IMR-90 (cell line): ENCODE results near the gene PGC. TPM values are rescaled to one million over a fixed set of nuclear protein-coding genes. Genes with fewer than 3 reads are reported as not detected.

Experiments used
- ATAC-seq: fragments of 200-7000 bp; cut with Tn5 transposase; 2 replicates; pipeline ENCODE4 v1.9.1; 2020; ENCODE audit warnings: low read depth, mild to moderate bottlenecking, moderate library complexity
- BruUV-seq: library from RNA; stranded (reverse); fragments of 400-500 nt; replicated peaks from 2 replicates; lab custom pipeline; 2021; lab: Mats Ljungman, UMichigan
- CTCF ChIA-PET: fragments of 300-600 bp; formaldehyde crosslinking; extraction: SDS; loops from one replicate; lab custom pipeline; 2021; ENCODE audit warnings: antibody characterized with exemption; lab: Yijun Ruan, JAX
- POLR2A ChIA-PET: fragments of 300-600 bp; sonication (Branson Sonifier 250); formaldehyde crosslinking; loops from one replicate; lab custom pipeline; 2022; ENCODE audit warnings: antibody characterized with exemption; ENCODE audit not compliant: unreplicated experiment; lab: Charles Lee
- DNase-seq: peaks from one replicate; pipeline ENCODE4 v3.0.0; 2013
- H2AFZ ChIP-seq: replicated peaks from 2 replicates; pipeline ENCODE3; 2013; ENCODE audit warnings: low read length, mild to moderate bottlenecking; ENCODE audit not compliant: poor library complexity
- H2AK5ac ChIP-seq: 2 replicates; pipeline ENCODE4 v1.6.1; 2013; ENCODE audit warnings: low read depth, low read length, inconsistent platforms
- H2AK9ac ChIP-seq: replicated peaks from 2 replicates; pipeline ENCODE3; 2013; ENCODE audit warnings: mild to moderate bottlenecking, low read depth, low read length, moderate library complexity; ENCODE audit not compliant: poor library complexity
- H2BK120ac ChIP-seq: 2 replicates; pipeline ENCODE4 v1.6.1; 2013; ENCODE audit warnings: low read depth, low read length, inconsistent platforms
- H2BK15ac ChIP-seq: 3 replicates; pipeline ENCODE4 v1.6.1; 2013; ENCODE audit warnings: low read depth, low read length, inconsistent platforms
- H2BK20ac ChIP-seq: 2 replicates; pipeline ENCODE4 v1.6.1; 2013; ENCODE audit warnings: low read depth, mild to moderate bottlenecking, inconsistent platforms, low read length, moderate library complexity
- H2BK5ac ChIP-seq: 2 replicates; pipeline ENCODE4 v1.6.1; 2013; ENCODE audit warnings: mild to moderate bottlenecking, low read depth, low read length, inconsistent platforms; ENCODE audit not compliant: poor library complexity, severe bottlenecking
- H3K14ac ChIP-seq: replicated peaks from 2 replicates; pipeline ENCODE4 v1.6.1; 2013; ENCODE audit warnings: low read depth, low read length, inconsistent platforms
- H3K18ac ChIP-seq: 2 replicates; pipeline ENCODE4 v1.6.1; 2013; ENCODE audit warnings: low read depth, low read length, control low read depth
- H3K23ac ChIP-seq: 2 replicates; pipeline ENCODE4 v1.6.1; 2013; ENCODE audit warnings: low read depth, low read length, inconsistent platforms
- H3K27ac ChIP-seq: 2 replicates; pipeline ENCODE4 v1.5.1; 2013; ENCODE audit warnings: mild to moderate bottlenecking, control low read depth, low read length; ENCODE audit not compliant: insufficient read depth
- H3K27me3 ChIP-seq: 2 replicates; pipeline ENCODE4 v1.6.1; 2013; ENCODE audit warnings: low read length; ENCODE audit not compliant: control insufficient read depth, insufficient read depth
- H3K36me3 ChIP-seq: 2 replicates; pipeline ENCODE4 v1.6.1; 2013; ENCODE audit warnings: low read length, mixed read lengths; ENCODE audit not compliant: control insufficient read depth, insufficient read depth
- H3K4ac ChIP-seq: 2 replicates; pipeline ENCODE4 v1.6.1; 2013; ENCODE audit warnings: low read depth, low read length, inconsistent platforms
- H3K4me1 ChIP-seq: 2 replicates; pipeline ENCODE4 v1.6.1; 2013; ENCODE audit warnings: low read length, mixed read lengths; ENCODE audit not compliant: control insufficient read depth, insufficient read depth
- H3K4me2 ChIP-seq: 2 replicates; pipeline ENCODE4 v1.6.1; 2013; ENCODE audit warnings: low read depth, mild to moderate bottlenecking, control low read depth, low read length, moderate library complexity
- H3K4me3 ChIP-seq: 2 replicates; pipeline ENCODE4 v1.5.1; 2013; ENCODE audit warnings: low read depth, mild to moderate bottlenecking, control low read depth, low read length, moderate library complexity; ENCODE audit not compliant: insufficient read depth
- H3K56ac ChIP-seq: 2 replicates; pipeline ENCODE4 v1.6.1; 2013; ENCODE audit warnings: low read length, inconsistent platforms; ENCODE audit not compliant: insufficient read depth; ENCODE audit errors: extremely low read depth
- H3K79me1 ChIP-seq, 2 experiments: 2 replicates each; pipeline ENCODE4 v1.6.1; 2013; ENCODE audit warnings: low read length in 2 of 2, inconsistent platforms in 1 of 2, low read depth in 1 of 2
- H3K9ac ChIP-seq: 2 replicates; pipeline ENCODE4 v1.6.1; 2013; ENCODE audit warnings: low read depth, low read length, control low read depth
- H3K9me1 ChIP-seq: 2 replicates; pipeline ENCODE4 v1.6.1; 2013; ENCODE audit warnings: low read length, inconsistent platforms; ENCODE audit not compliant: insufficient read depth
- H3K9me3 ChIP-seq: 2 replicates; pipeline ENCODE4 v1.6.1; 2013; ENCODE audit warnings: low read length; ENCODE audit not compliant: control insufficient read depth, insufficient read depth
- H4K20me1 ChIP-seq: 2 replicates; pipeline ENCODE4 v1.6.1; 2013; ENCODE audit warnings: low read length, inconsistent platforms; ENCODE audit not compliant: insufficient read depth
- H4K5ac ChIP-seq: 2 replicates; pipeline ENCODE4 v1.6.1; 2013; ENCODE audit warnings: mild to moderate bottlenecking, low read depth, low read length, control low read depth
- H4K8ac ChIP-seq, 2 experiments: 2 replicates each; pipeline ENCODE4 v1.6.1; 2013; ENCODE audit warnings: low read depth in 2 of 2, low read length in 2 of 2, control low read depth in 1 of 2, inconsistent platforms in 1 of 2
- H4K91ac ChIP-seq: 2 replicates; pipeline ENCODE4 v1.6.1; 2013; ENCODE audit warnings: low read depth, low read length, inconsistent platforms; ENCODE audit not compliant: insufficient read depth
- BHLHE40 ChIP-seq: fragments of 150-350 bp; IDR thresholded peaks from 2 replicates; pipeline ENCODE4 v1.6.1; 2016; ENCODE audit warnings: mild to moderate bottlenecking, low read depth, low read length
- CEBPB ChIP-seq: IDR thresholded peaks from 2 replicates; pipeline ENCODE4 v1.6.1; 2012; ENCODE audit warnings: low read depth, low read length, improper control_type of control experiment
- CHD1 ChIP-seq: IDR thresholded peaks from 2 replicates; pipeline ENCODE4 v1.6.1; 2012; ENCODE audit warnings: low read depth, low read length, improper control_type of control experiment
- FOS ChIP-seq: fragments of 150-350 bp; IDR thresholded peaks from 2 replicates; pipeline ENCODE4 v1.6.1; 2016; ENCODE audit warnings: low read depth, low read length
- MAFK ChIP-seq: IDR thresholded peaks from 2 replicates; pipeline ENCODE4 v1.6.1; 2012; ENCODE audit warnings: low read depth, low read length, improper control_type of control experiment
- MAZ ChIP-seq: IDR thresholded peaks from 2 replicates; pipeline ENCODE4 v1.6.1; 2012; ENCODE audit warnings: low read depth, mild to moderate bottlenecking, low read length, improper control_type of control experiment, moderate library complexity, borderline replicate concordance
- MXI1 ChIP-seq: IDR thresholded peaks from 2 replicates; pipeline ENCODE4 v1.6.1; 2012; ENCODE audit warnings: low read depth, mild to moderate bottlenecking, low read length, moderate library complexity, borderline replicate concordance
- NFE2L2 ChIP-seq: fragments of 150-350 bp; IDR thresholded peaks from 2 replicates; pipeline ENCODE4 v1.6.1; 2016; ENCODE audit warnings: low read depth, mild to moderate bottlenecking, low read length
- RAD21 ChIP-seq: IDR thresholded peaks from 2 replicates; pipeline ENCODE4 v1.6.1; 2012; ENCODE audit warnings: low read length, improper control_type of control experiment
- RCOR1 ChIP-seq: IDR thresholded peaks from 2 replicates; pipeline ENCODE4 v1.6.1; 2012; ENCODE audit warnings: mild to moderate bottlenecking, low read length, improper control_type of control experiment; ENCODE audit not compliant: insufficient replicate concordance
- RFX5 ChIP-seq: IDR thresholded peaks from 2 replicates; pipeline ENCODE4 v1.8.0; 2012; ENCODE audit warnings: low read depth, mild to moderate bottlenecking, low read length, moderate library complexity
- SMC3 ChIP-seq: fragments of 150-350 bp; IDR thresholded peaks from 2 replicates; pipeline ENCODE4 v1.6.1; 2016; ENCODE audit warnings: low read depth, mild to moderate bottlenecking, antibody characterized with exemption, low read length, moderate library complexity
- WGBS, 2 experiments: methylation state at CpG; one replicate each; pipeline versions ENCODE4 v1.1.5 to v1.1.7; 2013; ENCODE audit warnings: missing lambda C conversion rate in 2 of 2; ENCODE audit not compliant: insufficient read length in 1 of 2; ENCODE audit errors: extremely low coverage in 2 of 2; 5-methylcytosine and 5-hydroxymethylcytosine counted together
- dilution Hi-C: fragments of 300-500 bp; cut with HindIII; formaldehyde crosslinking; loops from one replicate; pipeline ENCODE4 v1.14.3; 2018; ENCODE audit warnings: low sequenced_read_pairs; ENCODE audit not compliant: unreplicated experiment
- in situ Hi-C: fragments of 300-500 bp; cut with MboI; formaldehyde crosslinking; loops from 3 replicates; pipeline ENCODE4 v1.14.3; 2019; ENCODE audit warnings: low sequenced_read_pairs, inconsistent platforms, mixed read lengths
- intact Hi-C: fragments of 100-400 bp; cut with micrococcal nuclease; formaldehyde crosslinking; loops from 2 replicates; pipeline ENCODE4 v1.10.0; 2022
- polyA plus RNA-seq, 3 experiments: library from polyadenylated mRNA; depleted of rRNA; stranded (reverse); fragments of >200 nt; gene quantifications; 2 replicates each; pipeline ENCODE4 v1.2.3, GENCODE V29; 2012; ENCODE audit warnings: low replicate concordance in 1 of 3
- total RNA-seq: library from RNA; depleted of rRNA; stranded (reverse); fragments of >200 nt; gene quantifications from 2 replicates; pipeline ENCODE4 v1.2.3, GENCODE V29; 2012
- TF ChIP-seq, protein P1 (sequence below): fragments of 150-350 bp; IDR thresholded peaks from 2 replicates; pipeline ENCODE4 v1.6.1; 2017; ENCODE audit warnings: mild to moderate bottlenecking, antibody characterized with exemption, low read length, low read depth
- TF ChIP-seq, protein P2 (sequence below): conservative IDR thresholded peaks from 2 replicates; pipeline ENCODE4 v1.5.1; 2012; ENCODE audit warnings: mild to moderate bottlenecking, low read depth, low read length, improper control_type of control experiment
- TF ChIP-seq, protein P3 (sequence below): fragments of 150-350 bp; IDR thresholded peaks from 2 replicates; pipeline ENCODE4 v1.6.1; 2016; ENCODE audit warnings: low read depth, mild to moderate bottlenecking, low read length, moderate library complexity, borderline replicate concordance

Gene PGC
- total and polyA plus RNA-seq, 2 of the 4 experiments (the other 2 are of a cell fraction): not detected

GRCh38 chr6:41688256-41688965, 58.8 kb downstream of the PGC start:
- H3K27me3 ChIP-seq: no peaks in the 10 kb centered on the region
- H3K36me3 ChIP-seq: no peaks in the 10 kb centered on the region
- no peak overlapping the region; the same call in 1 of the 2 replicates for H3K14ac ChIP-seq
- H2AK9ac ChIP-seq: peak overlapping the region; percentile 85
- no peaks in the 10 kb centered on the region for H3K79me1 ChIP-seq
- H2BK120ac ChIP-seq: no peak overlapping the region
- intact Hi-C loops (no loop called here), in situ Hi-C loops (no loop called here), dilution Hi-C loops (no loop called here)
- no peak overlapping the region for H2AFZ ChIP-seq
- H4K5ac ChIP-seq: no peak overlapping the region
- H3K4me3 ChIP-seq: no peak overlapping the region
- H4K20me1 ChIP-seq: no peaks in the 10 kb centered on the region
- H3K27ac ChIP-seq: no peak overlapping the region
- ChIA-PET CTCF (interaction anchor here (1.2 to 1.6 kb wide), 2 partner anchors 31 to 107 kb away, joined by 3 to 5 read pairs; no protein-coding TSS in a partner anchor), POLR2A (no interaction called here)
- no peak for DNase-seq
- H3K9me3 ChIP-seq: no peaks in the 10 kb centered on the region
- no peak overlapping the region for H4K8ac ChIP-seq
- no peak overlapping the region for H2BK15ac ChIP-seq
- H2AK5ac ChIP-seq: no peak overlapping the region
- no peak overlapping the region for H3K4ac ChIP-seq
- H4K91ac ChIP-seq: no peak overlapping the region
- WGBS, 2 experiments: 60% methylated on average over 1 of the region's 5 CpGs; no CpG with 5 or more reads in 1 of the 2 experiments
- H3K4me1 ChIP-seq: peaks cover 5% of the 10 kb centered on the region; the same call in 1 of the 2 replicates
- no TSS peak for BruUV-seq
- no peak overlapping the region for H3K56ac ChIP-seq
- 0 out of 2 replicates have a peak, but pooled peaks cover 2% of the 10 kb centered on the region for H3K9me1 ChIP-seq
- H3K9ac ChIP-seq: no peak overlapping the region
- no peak overlapping the region for H3K18ac ChIP-seq
- no peak overlapping the region for H2BK5ac ChIP-seq
- H3K23ac ChIP-seq: no peak overlapping the region
- no peak overlapping the region for H3K4me2 ChIP-seq
- no peak overlapping the region for H2BK20ac ChIP-seq
- peak; percentile 13; the same call in 1 of the 2 replicates for ATAC-seq
- TF ChIP-seq, protein P1, sequence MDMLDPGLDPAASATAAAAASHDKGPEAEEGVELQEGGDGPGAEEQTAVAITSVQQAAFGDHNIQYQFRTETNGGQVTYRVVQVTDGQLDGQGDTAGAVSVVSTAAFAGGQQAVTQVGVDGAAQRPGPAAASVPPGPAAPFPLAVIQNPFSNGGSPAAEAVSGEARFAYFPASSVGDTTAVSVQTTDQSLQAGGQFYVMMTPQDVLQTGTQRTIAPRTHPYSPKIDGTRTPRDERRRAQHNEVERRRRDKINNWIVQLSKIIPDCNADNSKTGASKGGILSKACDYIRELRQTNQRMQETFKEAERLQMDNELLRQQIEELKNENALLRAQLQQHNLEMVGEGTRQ: no peak
- TF ChIP-seq NFE2L2: no peak
- no peak for TF ChIP-seq CHD1
- TF ChIP-seq RFX5: no peak
- no peak for TF ChIP-seq MXI1
- TF ChIP-seq, protein P2, sequence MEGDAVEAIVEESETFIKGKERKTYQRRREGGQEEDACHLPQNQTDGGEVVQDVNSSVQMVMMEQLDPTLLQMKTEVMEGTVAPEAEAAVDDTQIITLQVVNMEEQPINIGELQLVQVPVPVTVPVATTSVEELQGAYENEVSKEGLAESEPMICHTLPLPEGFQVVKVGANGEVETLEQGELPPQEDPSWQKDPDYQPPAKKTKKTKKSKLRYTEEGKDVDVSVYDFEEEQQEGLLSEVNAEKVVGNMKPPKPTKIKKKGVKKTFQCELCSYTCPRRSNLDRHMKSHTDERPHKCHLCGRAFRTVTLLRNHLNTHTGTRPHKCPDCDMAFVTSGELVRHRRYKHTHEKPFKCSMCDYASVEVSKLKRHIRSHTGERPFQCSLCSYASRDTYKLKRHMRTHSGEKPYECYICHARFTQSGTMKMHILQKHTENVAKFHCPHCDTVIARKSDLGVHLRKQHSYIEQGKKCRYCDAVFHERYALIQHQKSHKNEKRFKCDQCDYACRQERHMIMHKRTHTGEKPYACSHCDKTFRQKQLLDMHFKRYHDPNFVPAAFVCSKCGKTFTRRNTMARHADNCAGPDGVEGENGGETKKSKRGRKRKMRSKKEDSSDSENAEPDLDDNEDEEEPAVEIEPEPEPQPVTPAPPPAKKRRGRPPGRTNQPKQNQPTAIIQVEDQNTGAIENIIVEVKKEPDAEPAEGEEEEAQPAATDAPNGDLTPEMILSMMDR: no peak
- no peak for TF ChIP-seq MAZ
- TF ChIP-seq MAFK: no peak
- no peak for TF ChIP-seq CEBPB
- no peak for TF ChIP-seq SMC3
- no peak for TF ChIP-seq FOS
- no peak for TF ChIP-seq RCOR1
- TF ChIP-seq BHLHE40: no peak
- TF ChIP-seq, protein P3, sequence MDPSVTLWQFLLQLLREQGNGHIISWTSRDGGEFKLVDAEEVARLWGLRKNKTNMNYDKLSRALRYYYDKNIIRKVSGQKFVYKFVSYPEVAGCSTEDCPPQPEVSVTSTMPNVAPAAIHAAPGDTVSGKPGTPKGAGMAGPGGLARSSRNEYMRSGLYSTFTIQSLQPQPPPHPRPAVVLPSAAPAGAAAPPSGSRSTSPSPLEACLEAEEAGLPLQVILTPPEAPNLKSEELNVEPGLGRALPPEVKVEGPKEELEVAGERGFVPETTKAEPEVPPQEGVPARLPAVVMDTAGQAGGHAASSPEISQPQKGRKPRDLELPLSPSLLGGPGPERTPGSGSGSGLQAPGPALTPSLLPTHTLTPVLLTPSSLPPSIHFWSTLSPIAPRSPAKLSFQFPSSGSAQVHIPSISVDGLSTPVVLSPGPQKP: no peak
- TF ChIP-seq RAD21: no peak
